ENCODE results near the gene HIGD1A.
A peak's percentile ranks its signal among the peaks of the same experiment; 100 is the strongest.

HIGD1A gene

DNA sequence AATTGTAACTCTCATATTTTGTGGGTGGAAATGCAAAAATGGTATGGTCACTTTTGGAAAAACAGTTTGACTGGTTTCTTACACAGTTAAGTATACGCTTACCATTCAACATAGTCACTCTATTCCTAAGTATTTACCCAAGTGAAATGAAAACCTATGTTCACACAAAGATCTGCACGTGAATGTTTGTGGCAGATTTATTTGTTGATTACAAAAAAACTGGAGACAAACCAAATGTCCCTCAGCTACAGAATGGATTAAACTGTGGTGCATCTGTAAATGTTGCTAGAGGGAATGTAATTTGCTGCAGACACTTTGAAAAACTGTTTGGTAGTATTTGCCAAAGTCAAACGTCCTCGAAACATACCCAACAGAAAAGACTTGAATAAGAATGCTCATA lies 34.3 kb upstream of the HIGD1A start:
- FAIRE-seq (no peak), DNase-seq (ENCODE audit: insufficient read length, low spot score) (no peak)
- no peak for TF ChIP-seq POLR2A (IDR thresholded peaks at IDR 0.05; ENCODE audit: low read depth, low read length)

DNA sequence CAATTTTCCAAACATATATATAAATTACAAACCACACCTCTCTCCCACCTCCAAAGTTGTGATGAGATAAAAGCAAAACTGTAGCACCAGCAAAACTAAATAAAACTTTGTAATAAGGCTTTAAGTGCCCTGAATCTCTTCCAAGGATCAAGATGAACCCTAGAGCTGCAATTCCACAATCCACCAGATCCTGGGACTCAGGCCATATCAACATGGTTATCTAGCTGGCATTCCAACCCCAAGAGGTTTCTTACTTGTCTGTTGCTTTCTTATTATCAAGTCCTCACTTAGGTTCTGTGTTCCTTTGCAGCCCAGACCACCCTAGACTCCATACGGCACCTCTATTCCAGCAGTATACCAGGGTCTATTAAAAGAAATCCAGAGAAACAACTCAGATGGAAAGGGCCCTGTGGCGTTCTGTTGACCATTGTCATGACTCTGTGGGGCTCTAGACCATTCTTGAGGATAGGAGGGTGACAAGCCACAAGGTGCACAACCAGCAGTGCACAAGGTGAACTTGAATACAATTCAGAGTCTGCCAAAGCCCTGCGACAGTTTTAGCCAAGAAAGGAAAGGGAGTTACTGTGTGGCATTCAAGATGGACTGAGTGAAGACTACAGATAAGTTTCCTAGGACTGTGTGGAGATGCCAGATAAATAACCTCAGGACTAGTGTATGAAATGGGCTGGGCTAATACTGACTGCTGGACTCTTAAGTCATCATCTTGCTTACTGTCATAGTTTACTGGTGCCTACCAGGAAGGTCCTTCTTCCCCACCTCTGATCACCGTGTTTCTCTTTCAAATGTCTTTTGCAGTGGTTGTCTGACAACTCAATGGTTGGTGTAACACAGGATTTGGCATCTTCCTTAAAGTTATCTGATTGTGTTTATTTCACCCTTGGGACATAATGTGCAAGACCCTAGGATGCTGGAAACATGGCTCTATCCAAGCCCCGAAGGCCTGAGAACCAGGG lies 32.1 kb upstream of the HIGD1A start:
- no peak for FAIRE-seq
- TF ChIP-seq POLR2A (IDR thresholded peaks at IDR 0.05; ENCODE audit: low read depth, low read length) = no peak
- no peak for DNase-seq (ENCODE audit: insufficient read length, low spot score)

GRCh38 chr3:42831321-42831713 lies 27.0 kb upstream of the HIGD1A start:
- peak; percentile 87 for FAIRE-seq
- no peak for TF ChIP-seq POLR2A (IDR thresholded peaks at IDR 0.05; ENCODE audit: low read depth, low read length)
- peak; percentile 53 for DNase-seq (ENCODE audit: insufficient read length, low spot score)

GRCh38 chr3:42830437-42831320 lies 26.4 kb upstream of the HIGD1A start:
- FAIRE-seq (no peak), DNase-seq (ENCODE audit: insufficient read length, low spot score) (no peak)
- TF ChIP-seq POLR2A (IDR thresholded peaks at IDR 0.05; ENCODE audit: low read depth, low read length) = no peak

DNA sequence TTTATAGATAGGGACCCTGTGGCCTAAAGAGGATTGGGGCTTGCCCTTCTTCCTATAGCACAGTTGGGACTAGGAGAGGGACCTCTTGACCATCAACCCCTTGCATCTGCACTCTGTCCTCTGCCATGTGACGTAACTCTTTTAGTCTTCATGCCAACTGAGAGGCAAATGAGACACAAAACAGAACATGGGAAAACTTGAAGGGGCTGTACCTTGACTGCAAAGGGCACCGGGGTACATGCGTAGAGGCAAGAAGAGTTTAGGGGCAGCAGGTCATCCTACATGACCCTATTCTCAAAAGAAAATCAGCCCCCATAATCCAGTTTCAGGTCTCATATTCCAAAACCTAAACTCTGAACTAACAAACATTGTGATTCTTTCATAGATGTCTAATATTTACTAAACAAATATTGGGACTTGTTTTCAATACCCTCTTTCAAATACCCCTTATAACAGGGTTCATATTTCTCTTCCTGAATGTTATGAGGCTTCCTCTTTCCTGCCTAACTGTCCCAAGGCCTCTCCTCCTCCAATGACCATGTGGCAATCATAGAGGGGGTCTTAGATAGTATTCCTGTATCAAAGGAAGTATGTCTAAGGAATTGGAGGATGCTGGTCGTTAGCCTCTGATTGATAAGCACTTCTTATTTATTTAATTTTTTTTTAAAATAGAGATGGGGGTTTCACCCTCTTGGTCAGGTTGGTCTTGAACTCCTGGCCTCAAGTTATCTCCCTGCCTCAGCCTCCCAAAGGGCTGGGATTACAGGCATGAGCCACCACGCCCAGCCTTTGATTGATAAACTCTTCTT lies 25.5 kb upstream of the HIGD1A start:
- TF ChIP-seq POLR2A (IDR thresholded peaks at IDR 0.05; ENCODE audit: low read depth, low read length) = no peak
- no peak for FAIRE-seq
- DNase-seq (ENCODE audit: insufficient read length, low spot score) = no peak

DNA sequence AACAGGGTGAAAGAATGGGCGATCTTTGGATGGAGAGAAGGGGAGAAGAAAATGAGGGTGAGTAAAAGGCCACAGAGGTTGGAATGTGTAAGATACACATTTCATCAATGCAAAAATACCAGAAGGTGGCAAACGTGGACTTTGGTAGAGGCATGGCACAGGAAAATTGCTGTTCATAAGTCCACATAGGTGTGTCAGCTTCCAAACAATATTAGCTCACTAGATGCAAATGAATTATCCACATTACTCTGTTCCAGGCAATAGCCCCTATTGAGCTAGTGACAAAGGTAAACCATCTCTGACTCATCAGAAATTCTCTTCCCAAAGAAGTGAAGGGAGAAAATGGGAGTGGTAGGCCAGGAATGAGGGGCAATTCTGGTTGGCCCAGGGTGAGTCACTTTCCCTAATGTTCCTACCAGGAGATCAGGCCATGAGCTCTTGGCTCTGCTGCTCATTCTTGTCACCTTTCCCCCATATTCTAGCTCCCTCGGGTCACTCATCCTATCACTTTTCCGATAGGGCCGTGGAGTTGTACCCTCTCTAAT lies 24.9 kb upstream of the HIGD1A start:
- TF ChIP-seq POLR2A (IDR thresholded peaks at IDR 0.05; ENCODE audit: low read depth, low read length) = no peak
- FAIRE-seq (no peak), DNase-seq (ENCODE audit: insufficient read length, low spot score) (no peak)

- TF ChIP-seq POLR2A (IDR thresholded peaks at IDR 0.05; ENCODE audit: low read depth, low read length) = no peak
- DNase-seq (ENCODE audit: insufficient read length, low spot score) = no peak
- FAIRE-seq = no peak
Measured at GRCh38 chr3:42827654-42828053, 23.4 kb upstream of the HIGD1A start.

GRCh38 chr3:42827023-42827422 lies 22.7 kb upstream of the HIGD1A start:
- FAIRE-seq (no peak), DNase-seq (ENCODE audit: insufficient read length, low spot score) (no peak)
- no peak for TF ChIP-seq POLR2A (IDR thresholded peaks at IDR 0.05; ENCODE audit: low read depth, low read length)

GRCh38 chr3:42826141-42826540 lies 21.9 kb upstream of the HIGD1A start:
- no peak for TF ChIP-seq POLR2A (IDR thresholded peaks at IDR 0.05; ENCODE audit: low read depth, low read length)
- DNase-seq (ENCODE audit: insufficient read length, low spot score) = no peak
- FAIRE-seq = no peak

DNA sequence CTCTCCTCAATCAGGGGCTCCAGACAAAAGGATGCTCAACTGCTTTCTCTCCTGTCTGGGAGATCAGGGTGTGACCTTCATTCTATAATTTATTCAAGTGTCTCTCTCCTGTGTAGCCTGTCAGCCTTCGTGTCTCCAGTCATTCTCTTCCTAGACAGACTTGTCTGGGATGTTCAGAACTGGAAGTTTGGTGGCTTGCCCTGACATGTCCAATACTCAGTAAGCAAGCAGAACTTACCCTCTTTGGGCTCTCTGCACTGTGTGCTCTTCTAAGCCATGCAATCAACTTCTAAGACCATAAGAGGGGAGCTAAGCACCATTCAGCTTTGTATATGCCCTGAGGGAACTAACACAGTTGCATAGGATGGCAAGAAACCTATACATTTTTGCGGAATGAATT lies 19.1 kb upstream of the HIGD1A start:
- DNase-seq (ENCODE audit: insufficient read length, low spot score) (no peak), FAIRE-seq (no peak)
- no peak for TF ChIP-seq POLR2A (IDR thresholded peaks at IDR 0.05; ENCODE audit: low read depth, low read length)

DNA sequence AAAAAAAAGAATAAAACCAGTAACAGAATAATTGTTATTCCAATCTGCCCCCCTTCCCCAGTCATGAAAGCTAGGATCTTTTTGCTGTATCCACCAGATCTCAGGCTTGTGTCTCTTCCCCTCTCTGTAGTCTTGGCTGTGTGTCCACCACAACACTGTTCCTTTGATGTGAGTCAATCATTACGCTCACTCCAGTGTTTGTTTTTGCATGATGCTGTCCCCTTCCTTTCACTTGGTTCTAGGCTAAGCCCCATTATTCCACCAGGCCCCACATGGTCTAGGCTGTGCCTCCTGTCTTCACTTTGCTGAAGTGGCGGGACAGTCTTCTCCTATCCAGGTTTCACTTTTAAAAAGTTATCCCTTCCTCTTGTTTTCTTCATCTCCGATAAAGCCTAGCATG lies 18.5 kb upstream of the HIGD1A start:
- no peak for TF ChIP-seq POLR2A (IDR thresholded peaks at IDR 0.05; ENCODE audit: low read depth, low read length)
- DNase-seq (ENCODE audit: insufficient read length, low spot score) (no peak), FAIRE-seq (no peak)

GRCh38 chr3:42820746-42821051 lies 16.4 kb upstream of the HIGD1A start:
- DNase-seq (ENCODE audit: insufficient read length, low spot score) = no peak
- no peak for TF ChIP-seq POLR2A (IDR thresholded peaks at IDR 0.05; ENCODE audit: low read depth, low read length)
- FAIRE-seq = no peak

GRCh38 chr3:42819351-42819965 lies 15.2 kb upstream of the HIGD1A start:
- no peak for TF ChIP-seq POLR2A (IDR thresholded peaks at IDR 0.05; ENCODE audit: low read depth, low read length)
- no peak for FAIRE-seq
- DNase-seq (ENCODE audit: insufficient read length, low spot score) = no peak
